ENCODE results near the gene KCTD15.

The KCTD15 gene

DNA sequence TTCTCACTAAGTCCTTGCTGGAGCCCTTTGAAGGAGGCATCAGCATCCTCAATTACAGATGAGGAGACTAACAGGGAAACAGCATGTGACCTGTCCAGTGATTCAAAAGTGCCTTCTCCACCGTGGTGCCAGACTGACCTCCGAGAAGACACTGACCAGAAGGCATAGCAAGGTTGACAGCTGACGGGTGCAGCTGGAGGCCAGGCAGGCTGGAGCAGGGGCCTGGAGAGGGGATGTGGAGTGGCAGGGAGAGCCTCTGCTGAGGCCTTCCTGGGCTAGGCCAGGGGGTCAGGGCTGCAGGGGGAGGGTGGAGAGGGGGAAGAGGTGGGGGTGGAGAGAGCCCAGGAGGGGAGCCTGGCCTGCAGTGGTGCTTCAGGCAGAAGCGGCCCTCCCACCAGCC lies 66.3 kb downstream of the KCTD15 start:
- no peak for DNase-seq

DNA sequence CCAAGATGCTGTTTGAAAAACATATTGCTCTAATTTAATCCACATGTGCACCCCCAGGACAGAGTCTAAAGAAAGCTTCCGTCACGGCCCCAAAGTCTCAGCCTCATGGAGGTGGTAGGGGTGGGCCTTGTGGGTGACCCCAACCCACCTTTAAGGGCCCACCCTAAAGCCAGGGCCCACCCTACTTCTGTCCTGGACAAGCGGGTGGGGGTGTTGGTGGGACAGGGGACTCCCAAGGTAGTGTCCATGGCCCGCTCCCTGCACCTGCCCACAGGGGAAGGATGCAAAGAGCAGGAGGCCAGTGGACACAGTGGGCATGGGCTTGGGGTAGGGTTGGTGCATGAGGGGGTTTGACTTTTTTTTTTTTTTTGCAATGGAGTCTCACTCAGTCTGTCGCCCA lies 66.8 kb downstream of the KCTD15 start:
- no peak for DNase-seq

DNA sequence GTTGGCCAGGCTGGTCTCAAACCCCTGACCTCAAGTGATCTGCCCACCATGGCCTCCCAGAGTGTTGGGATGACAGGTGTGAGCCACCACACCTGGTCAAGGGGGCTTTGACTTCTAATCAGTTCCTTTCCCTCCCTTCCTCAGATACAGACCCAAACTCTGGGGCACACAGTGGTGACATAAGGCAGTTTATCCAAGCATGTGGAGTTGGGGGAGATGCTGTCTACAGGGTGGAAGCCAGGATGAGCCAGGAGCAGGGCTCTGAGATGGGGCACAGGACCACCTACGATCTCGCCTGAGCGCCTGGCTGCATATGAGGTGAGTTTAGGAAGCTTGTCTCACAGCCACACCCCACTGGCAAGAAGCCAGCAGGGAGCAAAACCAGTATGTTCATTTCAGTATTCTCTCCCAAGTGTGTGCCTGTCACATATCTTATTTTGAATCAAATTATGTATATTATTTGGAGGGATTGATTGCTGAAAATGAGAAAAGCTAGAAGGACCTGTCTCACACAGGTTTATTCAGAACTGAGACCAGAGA lies 67.7 kb downstream of the KCTD15 start:
- DNase-seq = no peak

DNA sequence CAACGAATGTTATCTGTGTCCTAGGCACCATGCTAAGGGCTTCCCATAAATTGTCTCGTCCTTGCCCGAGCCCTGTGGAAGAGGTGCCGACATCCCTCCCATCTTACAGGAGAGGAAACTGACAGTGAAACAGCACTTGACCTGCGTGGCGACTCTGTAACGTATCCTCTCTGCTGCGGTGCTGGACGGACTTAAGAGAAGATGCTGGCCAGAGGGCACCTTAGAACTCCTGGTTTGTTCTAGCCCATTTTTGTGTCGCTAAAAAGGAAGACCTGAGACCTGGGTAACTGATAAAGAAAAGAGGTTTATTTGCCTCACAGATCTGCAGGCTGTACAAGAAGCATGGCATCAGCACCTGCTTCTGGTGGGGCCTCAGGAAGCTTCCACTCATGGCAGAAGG lies 68.6 kb downstream of the KCTD15 start:
- DNase-seq = no peak

Data from stimulated activated CD8-positive, alpha-beta memory T cell treated with anti-CD3 and anti-CD28 coated beads, Interleukin-4, amount 100 ng/mL, for 48 hours (primary cell).